ENCODE results near the gene CRTAC1. TPM values are rescaled to one million over a fixed set of nuclear protein-coding genes. Genes with fewer than 3 reads are reported as not detected.

The CRTAC1 gene
- polyA plus RNA-seq, 1 of the 3 experiments (the other 2 are of a cell fraction) = 0.05 TPM

GRCh38 chr10:97915346-97916131, 114.9 kb downstream of the CRTAC1 start:
- H3F3A ChIP-seq (replicated peaks; ENCODE audit: insufficient read depth) = no peaks in the 10 kb centered on the region
- H2AFZ ChIP-seq (ENCODE audit: low read depth) = no peak overlapping the region
- no peaks in the 10 kb centered on the region for H3K9me3 ChIP-seq
- no peaks in the 10 kb centered on the region for H3K36me3 ChIP-seq (replicated peaks in 1 of 2; ENCODE audit: control insufficient read depth in 1 of 2, insufficient read depth in 2 of 2, low read length in 1 of 2)
- CTCF ChIA-PET = interaction anchor here (0.9 to 12.3 kb wide), 51 partner anchors 9 to 552 kb away, joined by 3 to 319 read pairs (median 5); partner anchors contain the start of genes CRTAC1 and R3HCC1L
- 55% methylated on average over 15 of the region's 21 CpGs for WGBS (ENCODE audit: low lambda C conversion rate)
- H4K20me1 ChIP-seq (ENCODE audit: insufficient read depth) = no peaks in the 10 kb centered on the region
- POLR2A ChIA-PET = interaction anchor here (0.6 to 0.7 kb wide), 2 partner anchors 114 to 124 kb away, joined by 3 read pairs; no protein-coding TSS in a partner anchor
- DNase-seq = peak; percentile 47
- TF ChIP-seq REST (IDR thresholded peaks at IDR 0.05; ENCODE audit: low read depth, low read length) (no peak), RXRA (IDR thresholded peaks at IDR 0.05; ENCODE audit: borderline replicate concordance, low read depth) (no peak), RCOR1 (IDR thresholded peaks at IDR 0.05; ENCODE audit: low read length) (no peak), SMC3 (IDR thresholded peaks at IDR 0.05; ENCODE audit: low read depth, low read length) (no peak), NRF1 (IDR thresholded peaks at IDR 0.05; ENCODE audit: low read depth, low read length) (no peak), MXI1 (IDR thresholded peaks at IDR 0.05; ENCODE audit: low read depth, low read length) (no peak)
- H3K4me3 ChIP-seq (ENCODE audit: low read depth in 2 of 2, low read length in 1 of 2) = no peak overlapping the region
- H3K27me3 ChIP-seq (ENCODE audit: insufficient read depth) = no peaks in the 10 kb centered on the region; the same call in none of the 2 replicates
- H3K79me2 ChIP-seq (ENCODE audit: insufficient read depth) = no peaks in the 10 kb centered on the region
- H3K27ac ChIP-seq (ENCODE audit: low read depth in 2 of 2, low read length in 1 of 2) = no peak overlapping the region
- H3K4me2 ChIP-seq = no peak overlapping the region
- no peak overlapping the region for H3K9ac ChIP-seq
- peaks cover 0 to 6% of the 10 kb centered on the region in 2 experiments; a peak in 1 of 4 replicates for H3K4me1 ChIP-seq (ENCODE audit: control insufficient read depth in 1 of 2, insufficient read depth in 2 of 2, low read depth in 1 of 2, low read length in 1 of 2)
- no peaks in the 10 kb centered on the region for H3K9me2 ChIP-seq

GRCh38 chr10:97914837-97915211, 115.6 kb downstream of the CRTAC1 start:
- WGBS (ENCODE audit: low lambda C conversion rate) = 6% methylated on average over 6 of the region's 11 CpGs
- DNase-seq = peak; percentile 92
- POLR2A ChIA-PET = interaction anchor here (0.6 to 0.7 kb wide), 2 partner anchors 115 to 125 kb away, joined by 3 read pairs; no protein-coding TSS in a partner anchor

More at GRCh38 chr10:97914837-97915211, 115.6 kb downstream of the CRTAC1 start:
- Histone ChIP-seq H3K27me3 (ENCODE audit: insufficient read depth) (no peaks in the 10 kb centered on the region; the same call in none of the 2 replicates), H3F3A (replicated peaks; ENCODE audit: insufficient read depth) (no peaks in the 10 kb centered on the region), H3K36me3 (replicated peaks in 1 of 2; ENCODE audit: control insufficient read depth in 1 of 2, insufficient read depth in 2 of 2, low read length in 1 of 2) (no peaks in the 10 kb centered on the region), H4K20me1 (ENCODE audit: insufficient read depth) (no peaks in the 10 kb centered on the region), H3K4me1 (ENCODE audit: control insufficient read depth in 1 of 2, insufficient read depth in 2 of 2, low read depth in 1 of 2, low read length in 1 of 2) (peaks cover 0 to 6% of the 10 kb centered on the region in 2 experiments; a peak in 1 of 4 replicates), H3K27ac (ENCODE audit: low read depth in 2 of 2, low read length in 1 of 2) (no peak overlapping the region), H3K9me2 (no peaks in the 10 kb centered on the region), H3K79me2 (ENCODE audit: insufficient read depth) (no peaks in the 10 kb centered on the region), H3K4me2 (peak overlapping the region; percentile 37; the same call in 1 of the 2 replicates), H2AFZ (ENCODE audit: low read depth) (no peak overlapping the region), H3K9ac (no peak overlapping the region), H3K9me3 (no peaks in the 10 kb centered on the region), H3K4me3 (ENCODE audit: low read depth in 2 of 2, low read length in 1 of 2) (peak overlapping the region in 1 of 2 experiments; percentile 50; a peak in 1 of 4 replicates)
- CTCF ChIA-PET = interaction anchor here (0.6 to 12.3 kb wide), 57 partner anchors 9 to 552 kb away, joined by 3 to 319 read pairs (median 4); partner anchors contain the start of genes CRTAC1, MARVELD1 and R3HCC1L
- TF ChIP-seq CHD2 (IDR thresholded peaks at IDR 0.05; ENCODE audit: low read length, partially characterized antibody) = peak; percentile 81
- TF ChIP-seq TAF1 (IDR thresholded peaks at IDR 0.05; ENCODE audit: borderline replicate concordance, low read depth, low read length) = no peak
- no peak for TF ChIP-seq MAX (IDR thresholded peaks at IDR 0.05; ENCODE audit: low read depth)
- peak; percentile 85 for TF ChIP-seq SMC3 (IDR thresholded peaks at IDR 0.05; ENCODE audit: low read depth, low read length)
- TF ChIP-seq CTCF (IDR thresholded peaks at IDR 0.05) = peak; percentile 93
- peak; percentile 23; the same call in 1 of the 2 replicates for TF ChIP-seq RCOR1 (IDR thresholded peaks at IDR 0.05; ENCODE audit: low read length)
- TF ChIP-seq RAD21 (IDR thresholded peaks at IDR 0.05; ENCODE audit: low read length) = peak; percentile 93
